K562 (cell line): ENCODE results near the gene CDC37. TPM values are rescaled to one million over a fixed set of nuclear protein-coding genes. Genes with fewer than 3 reads are reported as not detected.

Experiments used
- ARID2 ChIP-seq: fragments of 450-650 bp; IDR thresholded peaks from 2 replicates; pipeline ENCODE4 v1.6.1; 2017; ENCODE audit warnings: antibody characterized with exemption, mild to moderate bottlenecking
- ATF6 ChIP-seq: sonication (generic); formaldehyde crosslinking; IDR thresholded peaks from 2 replicates; pipeline ENCODE4 v1.4.0; 2020; ENCODE audit warnings: mild to moderate bottlenecking, missing genetic modification reagents
- CC2D1A ChIP-seq: fragments of 450-650 bp; IDR thresholded peaks from 2 replicates; pipeline ENCODE4 v1.6.1; 2017; ENCODE audit warnings: mild to moderate bottlenecking
- CHD2 ChIP-seq: IDR thresholded peaks from 2 replicates; pipeline ENCODE4 v1.6.1; 2011; ENCODE audit warnings: low read depth, low read length
- ELK1 ChIP-seq: sonication (generic); formaldehyde crosslinking; IDR thresholded peaks from 2 replicates; pipeline ENCODE4 v1.8.1; 2022; ENCODE audit warnings: missing genetic modification reagents
- ILF3 ChIP-seq: fragments of 450-650 bp; IDR thresholded peaks from 2 replicates; pipeline ENCODE4 v1.6.1; 2018; ENCODE audit warnings: antibody characterized with exemption, mild to moderate bottlenecking, moderate library complexity, borderline replicate concordance
- LCOR ChIP-seq: sonication (generic); formaldehyde crosslinking; IDR thresholded peaks from 2 replicates; pipeline ENCODE4 v1.8.0; 2022; ENCODE audit warnings: mild to moderate bottlenecking, missing genetic modification reagents
- MBD2 ChIP-seq: sonication (generic); IDR thresholded peaks from 2 replicates; pipeline ENCODE4 v1.6.1; 2016; ENCODE audit warnings: low read depth, borderline replicate concordance
- MNT ChIP-seq, 2 experiments: fragments of 450-650 bp; conservative IDR thresholded peaks; 2 replicates each; pipeline ENCODE4 v1.6.1; 2017; ENCODE audit warnings: mild to moderate bottlenecking in 2 of 2, moderate library complexity in 2 of 2
- POLR2A ChIP-seq: fragments of 450-650 bp; conservative IDR thresholded peaks from 2 replicates; pipeline ENCODE4 v1.6.1; 2016
- POLR2H ChIP-seq: IDR thresholded peaks from 2 replicates; pipeline ENCODE4 v1.6.1; 2016; ENCODE audit warnings: missing genetic modification characterization, low read depth, mild to moderate bottlenecking, control low read depth, missing compliant biosample characterization, moderate library complexity
- RAD21 ChIP-seq, 2 experiments: fragments of 250-450 bp in 1 of 2; fragments of 450-650 bp in 1 of 2; sonication (Bioruptor Pico) in 1 of 2; formaldehyde crosslinking in 1 of 2; IDR thresholded peaks in 1 of 2; conservative IDR thresholded peaks in 1 of 2; 2 replicates each; pipeline versions ENCODE4 v1.4.0 to v1.8.0; 2020 to 2022; ENCODE audit warnings: mild to moderate bottlenecking in 2 of 2, moderate library complexity in 1 of 2
- RB1 ChIP-seq: fragments of 450-650 bp; IDR thresholded peaks from 2 replicates; pipeline ENCODE4 v1.6.1; 2017; ENCODE audit warnings: low read depth, mild to moderate bottlenecking
- RERE ChIP-seq: sonication (generic); formaldehyde crosslinking; IDR thresholded peaks from 2 replicates; pipeline ENCODE4 v1.8.0; 2023; ENCODE audit warnings: missing genetic modification reagents, mild to moderate bottlenecking, borderline replicate concordance
- SIN3B ChIP-seq: fragments of 450-650 bp; IDR thresholded peaks from 2 replicates; pipeline ENCODE4 v1.6.1; 2017; ENCODE audit warnings: low read depth, mild to moderate bottlenecking, moderate library complexity
- TEAD1 ChIP-seq, 2 experiments: fragments of 450-650 bp in 1 of 2; sonication (generic) in 1 of 2; formaldehyde crosslinking; IDR thresholded peaks; 2 replicates each; pipeline versions ENCODE4 v1.4.0 to v1.8.0; 2020 to 2022; ENCODE audit warnings: mild to moderate bottlenecking in 2 of 2, missing genetic modification reagents in 1 of 2
- ZNF124 ChIP-seq: sonication (generic); formaldehyde crosslinking; IDR thresholded peaks from 2 replicates; pipeline ENCODE4 v1.8.1; 2022; ENCODE audit warnings: missing genetic modification reagents
- ZNF134 ChIP-seq: fragments of 250-450 bp; sonication (Bioruptor Pico); conservative IDR thresholded peaks from 2 replicates; pipeline ENCODE4 v1.4.0; 2020
- ZNF3 ChIP-seq: fragments of 250-450 bp; sonication (Bioruptor Pico); IDR thresholded peaks from 2 replicates; pipeline ENCODE4 v1.5.0; 2021; ENCODE audit warnings: mild to moderate bottlenecking, moderate library complexity
- polyA plus RNA-seq, 8 experiments: library from polyadenylated mRNA; depleted of rRNA in 4 of 8; stranded (reverse) in 5 of 8; unstranded in 3 of 8; fragments of >200 nt; fragmentation: Nextera tagmentation in 2 of 8; fragmentation: Illumina TruSeq in 1 of 8; extraction: Ambion mirVana in 2 of 8; extraction: Trizol in 1 of 8; gene quantifications; 2 replicates each; pipeline versions ENCODE4 v1.2.1 to v1.2.3, GENCODE V29; 2011 to 2014; ENCODE audit warnings: inconsistent platforms in 1 of 8, missing spikeins in 1 of 8
- total RNA-seq, 7 experiments: library from RNA; depleted of rRNA in 6 of 7; stranded (reverse); fragments of >200 nt in 6 of 7; fragmentation: Illumina TruSeq in 2 of 7; extraction: Trizol in 2 of 7; gene quantifications; 2 replicates each; pipeline versions ENCODE4 v1.2.1 to v1.2.3, GENCODE V29; 2011 to 2021; ENCODE audit warnings: low replicate concordance in 1 of 7

The CDC37 gene
- total and polyA plus RNA-seq, 9 of the 15 experiments (the other 6 are each of a cell fraction or from before 2014, with no cell fraction given) = 6.6 to 538 (median 227) TPM

- TF ChIP-seq RERE (CRISPR knock-in tag) = no peak
- peak; percentile 38; the same call in 1 of the 2 replicates for TF ChIP-seq CHD2
- no peak for TF ChIP-seq ZNF134 (CRISPR knock-in tag)
- 0 out of 4 replicates have a peak, but pooled peaks of 1 of the 2 experiments have one; percentile 35 for TF ChIP-seq MNT (conservative IDR thresholded peaks at IDR 0.05)
- TF ChIP-seq POLR2A = peak; percentile 56
- no peak for TF ChIP-seq ILF3
- no peak for TF ChIP-seq ELK1 (CRISPR knock-in tag)
- no peak for TF ChIP-seq ZNF3
- 0 out of 2 replicates have a peak, but pooled peaks have one; percentile 51 for TF ChIP-seq CC2D1A
- 0 out of 2 replicates have a peak, but pooled peaks have one; percentile 15 for TF ChIP-seq SIN3B
- TF ChIP-seq RB1 = 0 out of 2 replicates have a peak, but pooled peaks have one; percentile 12
- peak; percentile 92 to 96 for TF ChIP-seq RAD21 (CRISPR knock-in tag; conservative IDR thresholded peaks at IDR 0.05 in 1 of 2, IDR thresholded peaks at IDR 0.05 in 1 of 2)
- no peak for TF ChIP-seq LCOR (CRISPR knock-in tag)
- peak in 1 of 2 experiments; percentile 97; a peak in 2 of 4 replicates for TF ChIP-seq TEAD1 (CRISPR knock-in tag; IDR thresholded peaks at IDR 0.05)
- TF ChIP-seq ZNF124 (CRISPR knock-in tag) = no peak
- peak; percentile 81; the same call in 1 of the 2 replicates for TF ChIP-seq ARID2
- TF ChIP-seq MBD2 = no peak
- TF ChIP-seq ATF6 (CRISPR knock-in tag) = no peak
- 0 out of 2 replicates have a peak, but pooled peaks have one; percentile 37 for TF ChIP-seq POLR2H (tag)
These were observed 14.4 kb downstream of the CDC37 start (continued) for GRCh38 chr19:10388957-10389356.
